ENCODE measurements around the gene DDB1. TPM values are rescaled to one million over a fixed set of nuclear protein-coding genes. Genes with fewer than 3 reads are reported as not detected.
A peak's percentile ranks its signal among the peaks of the same experiment; 100 is the strongest.

Gene DDB1
- total and polyA plus RNA-seq, 2 of the 13 experiments (the other 11 are each of a cell fraction or from before 2014, with no cell fraction given), result 217 to 266 TPM

GRCh38 chr11:61332797-61333549, at the start of gene DDB1, which contains the start of gene TKFC (continued):
- TF ChIP-seq HMGXB3 (CRISPR knock-in tag; IDR thresholded peaks at IDR 0.05; ENCODE audit: borderline replicate concordance), result peak; percentile 62; the same call in 1 of the 2 replicates
- peak; percentile 72 for TF ChIP-seq PHF5A (CRISPR knock-in tag; IDR thresholded peaks at IDR 0.05; ENCODE audit: low read depth, unreplicated experiment)
- peak; percentile 87 for TF ChIP-seq GMEB1 (CRISPR knock-in tag; IDR thresholded peaks at IDR 0.05; ENCODE audit: borderline replicate concordance)
- TF ChIP-seq CEBPB (IDR thresholded peaks at IDR 0.05; ENCODE audit: borderline replicate concordance, low read depth, low read length), result no peak
- TF ChIP-seq ZBTB39 (CRISPR knock-in tag; IDR thresholded peaks at IDR 0.05), result no peak; the same call in none of the 2 replicates
- TF ChIP-seq HMGXB4 (CRISPR knock-in tag; IDR thresholded peaks at IDR 0.05; ENCODE audit: borderline replicate concordance in 1 of 2, low read depth in 1 of 2), result peak; percentile 83 to 90
- peak; percentile 46; the same call in 1 of the 2 replicates for TF ChIP-seq ZNF652 (CRISPR knock-in tag; IDR thresholded peaks at IDR 0.05; ENCODE audit: borderline replicate concordance, low read depth)
- TF ChIP-seq ZNF710 (CRISPR knock-in tag; IDR thresholded peaks at IDR 0.05; ENCODE audit: borderline replicate concordance), result peak; percentile 16; the same call in 1 of the 2 replicates
- TF ChIP-seq HNF1B (CRISPR knock-in tag; IDR thresholded peaks at IDR 0.05), result 0 out of 2 replicates have a peak, but pooled peaks have one; percentile 41
- peak; percentile 86 for TF ChIP-seq MXD1 (CRISPR knock-in tag; IDR thresholded peaks at IDR 0.05)
